Caco-2 (cell line): ENCODE measurements around the gene LARP1. TPM values are rescaled to one million over a fixed set of nuclear protein-coding genes. Genes with fewer than 3 reads are reported as not detected.

Source experiments
- BruUV-seq: library from RNA; stranded (reverse); fragments of 400-500 nt; replicated peaks from 2 replicates; lab custom pipeline; 2021; lab: Mats Ljungman, UMichigan
- CTCF ChIA-PET: fragments of 300-600 bp; sonication (Branson Sonifier 250); formaldehyde crosslinking; loops from one replicate; lab custom pipeline; 2022; ENCODE audit warnings: antibody characterized with exemption; lab: Charles Lee
- POLR2A ChIA-PET: fragments of 300-600 bp; sonication (Branson Sonifier 250); formaldehyde crosslinking; loops from one replicate; lab custom pipeline; 2022; ENCODE audit warnings: antibody characterized with exemption; lab: Charles Lee
- DNase-seq, 2 experiments: peaks; one replicate each; pipeline versions ENCODE4 v3.0.0 to v3.0.0-alpha.2; 2020 to 2022
- H3K27me3 ChIP-seq: replicated peaks from 2 replicates; pipeline ENCODE4 v1.6.0; 2011; ENCODE audit warnings: low read length; ENCODE audit not compliant: control insufficient read depth, insufficient read depth
- H3K36me3 ChIP-seq: 2 replicates; pipeline ENCODE4 v1.5.1; 2011; ENCODE audit warnings: low read length; ENCODE audit not compliant: control insufficient read depth, insufficient read depth
- H3K4me1 ChIP-seq: fragments of 250-450 bp; sonication (Bioruptor Pico); 2 replicates; pipeline ENCODE4 v1.5.1; 2020; ENCODE audit warnings: mild to moderate bottlenecking
- H3K4me3 ChIP-seq: 2 replicates; pipeline ENCODE4 v1.5.1; 2011; ENCODE audit warnings: low read depth, mild to moderate bottlenecking, control low read depth, low read length
- H3K9me3 ChIP-seq: fragments of 250-450 bp; sonication (Bioruptor Pico); 2 replicates; pipeline ENCODE4 v1.5.1; 2020; ENCODE audit warnings: mild to moderate bottlenecking, moderate library complexity
- H3K27ac Mint-ChIP-seq: one replicate; pipeline ENCODE4 v1.8.0; 2022; ENCODE audit warnings: mixed read lengths; ENCODE audit not compliant: unreplicated experiment
- H3K27me3 Mint-ChIP-seq: one replicate; pipeline ENCODE4 v1.8.0; 2022; ENCODE audit warnings: mixed read lengths; ENCODE audit not compliant: insufficient read depth, unreplicated experiment
- H3K36me3 Mint-ChIP-seq: one replicate; pipeline ENCODE4 v1.8.0; 2022; ENCODE audit warnings: mild to moderate bottlenecking, mixed read lengths; ENCODE audit not compliant: insufficient read depth, unreplicated experiment
- H3K4me1 Mint-ChIP-seq: one replicate; pipeline ENCODE4 v1.8.0; 2022; ENCODE audit warnings: low read depth, mixed read lengths; ENCODE audit not compliant: unreplicated experiment
- H3K4me3 Mint-ChIP-seq: one replicate; pipeline ENCODE4 v1.8.0; 2022; ENCODE audit warnings: mild to moderate bottlenecking, moderate library complexity, mixed read lengths; ENCODE audit not compliant: unreplicated experiment
- H3K9me3 Mint-ChIP-seq: one replicate; pipeline ENCODE4 v1.8.0; 2022; ENCODE audit warnings: mixed read lengths; ENCODE audit not compliant: unreplicated experiment
- CTCF ChIP-seq, 2 experiments: fragments of 200-600 bp in 1 of 2; IDR thresholded peaks; 1 replicate in 1 of 2; 2 replicates in 1 of 2; pipeline versions ENCODE4 v1.5.1 to v1.8.0; 2011 to 2022; ENCODE audit warnings: antibody characterized with exemption in 1 of 2, control low read depth in 1 of 2, inconsistent platforms in 1 of 2, low read depth in 1 of 2, low read length in 1 of 2, mild to moderate bottlenecking in 1 of 2, moderate library complexity in 1 of 2; ENCODE audit not compliant: insufficient read depth in 1 of 2, severe bottlenecking in 1 of 2, unreplicated experiment in 1 of 2
- intact Hi-C: fragments of 100-400 bp; cut with micrococcal nuclease; formaldehyde crosslinking; loops from one replicate; pipeline ENCODE4 v1.10.0; 2022; ENCODE audit not compliant: unreplicated experiment
- total RNA-seq: library from RNA; stranded (reverse); gene quantifications from 2 replicates; pipeline ENCODE4 v1.2.3, GENCODE V29; 2022

LARP1 gene
- total RNA-seq, 1 experiment from 2014 or later, result 372 TPM

GRCh38 chr5:154708207-154708606 is 47.0 kb upstream of the LARP1 start:
- no peak overlapping the region for H3K4me3 Mint-ChIP-seq
- DNase-seq, result no peak
- H3K4me1 ChIP-seq, result peaks cover 4% of the 10 kb centered on the region
- H3K36me3 ChIP-seq, result no peaks in the 10 kb centered on the region
- no peak for TF ChIP-seq CTCF (IDR thresholded peaks at IDR 0.05; ENCODE audit: insufficient read depth in 1 of 2, low read depth in 1 of 2, low read length in 1 of 2, severe bottlenecking in 1 of 2, unreplicated experiment in 1 of 2)
- H3K27me3 ChIP-seq, result no peaks in the 10 kb centered on the region
- H3K27me3 Mint-ChIP-seq, result no peaks in the 10 kb centered on the region
- H3K4me3 ChIP-seq, result no peak overlapping the region
- H3K9me3 ChIP-seq, result no peaks in the 10 kb centered on the region
- H3K36me3 Mint-ChIP-seq, result no peaks in the 10 kb centered on the region
- ChIA-PET POLR2A (no interaction called here), CTCF (no interaction called here)
- no peaks in the 10 kb centered on the region for H3K9me3 Mint-ChIP-seq
- no peak overlapping the region for H3K27ac Mint-ChIP-seq
- no peaks in the 10 kb centered on the region for H3K4me1 Mint-ChIP-seq
- BruUV-seq, result no TSS peak
- intact Hi-C loops, result no loop called here

- no peak overlapping the region for H3K4me3 ChIP-seq
- ChIA-PET POLR2A (no interaction called here), CTCF (no interaction called here)
- Mint-ChIP-seq H3K4me3 (no peak overlapping the region), H3K27me3 (no peaks in the 10 kb centered on the region), H3K9me3 (no peaks in the 10 kb centered on the region), H3K36me3 (no peaks in the 10 kb centered on the region), H3K27ac (no peak overlapping the region), H3K4me1 (no peaks in the 10 kb centered on the region)
- peaks cover 10% of the 10 kb centered on the region for H3K4me1 ChIP-seq
- no peaks in the 10 kb centered on the region for H3K36me3 ChIP-seq
- no TSS peak for BruUV-seq
- no peaks in the 10 kb centered on the region for H3K27me3 ChIP-seq
- no peak for TF ChIP-seq CTCF (IDR thresholded peaks at IDR 0.05; ENCODE audit: insufficient read depth in 1 of 2, low read depth in 1 of 2, low read length in 1 of 2, severe bottlenecking in 1 of 2, unreplicated experiment in 1 of 2)
- no peaks in the 10 kb centered on the region for H3K9me3 ChIP-seq
- intact Hi-C loops, result no loop called here
- DNase-seq, result no peak
Measured at GRCh38 chr5:154708846-154709245, 46.3 kb upstream of the LARP1 start.

GRCh38 chr5:154709368-154710305 is 45.5 kb upstream of the LARP1 start:
- Histone ChIP-seq H3K27me3 (no peaks in the 10 kb centered on the region), H3K4me3 (no peak overlapping the region), H3K4me1 (peaks cover 15% of the 10 kb centered on the region), H3K36me3 (no peaks in the 10 kb centered on the region), H3K9me3 (no peaks in the 10 kb centered on the region)
- Mint-ChIP-seq H3K27ac (no peak overlapping the region), H3K9me3 (no peaks in the 10 kb centered on the region), H3K36me3 (no peaks in the 10 kb centered on the region), H3K4me1 (no peaks in the 10 kb centered on the region), H3K4me3 (no peak overlapping the region), H3K27me3 (no peaks in the 10 kb centered on the region)
- ChIA-PET CTCF (no interaction called here), POLR2A (no interaction called here)
- BruUV-seq, result no TSS peak
- TF ChIP-seq CTCF (IDR thresholded peaks at IDR 0.05; ENCODE audit: insufficient read depth in 1 of 2, low read depth in 1 of 2, low read length in 1 of 2, severe bottlenecking in 1 of 2, unreplicated experiment in 1 of 2), result no peak
- DNase-seq, result no peak
- intact Hi-C loops, result no loop called here
